NCI-H446 (cell line): ENCODE results near the gene CST6.

Experiments
- DNase-seq, 2 experiments: peaks; one replicate each; lab custom pipeline; 2025; lab: John Stamatoyannopoulos, UW

The CST6 gene

DNA sequence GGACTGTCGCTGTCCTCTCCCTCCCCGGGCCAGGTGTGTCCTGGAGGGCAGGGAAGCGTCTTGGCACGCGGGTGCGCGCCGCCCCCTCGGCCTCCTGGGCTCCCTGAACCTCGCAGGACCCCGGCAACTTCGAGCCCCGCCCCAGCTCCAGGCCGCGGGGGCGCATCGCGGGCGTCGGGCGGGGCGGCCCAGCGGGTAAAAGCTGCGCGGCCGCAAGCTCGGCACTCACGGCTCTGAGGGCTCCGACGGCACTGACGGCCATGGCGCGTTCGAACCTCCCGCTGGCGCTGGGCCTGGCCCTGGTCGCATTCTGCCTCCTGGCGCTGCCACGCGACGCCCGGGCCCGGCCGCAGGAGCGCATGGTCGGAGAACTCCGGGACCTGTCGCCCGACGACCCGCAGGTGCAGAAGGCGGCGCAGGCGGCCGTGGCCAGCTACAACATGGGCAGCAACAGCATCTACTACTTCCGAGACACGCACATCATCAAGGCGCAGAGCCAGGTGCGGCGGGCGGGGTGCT, at the start of gene CST6:
CST6 (plus strand) TSS at position 224 of the 519 bp plus-strand sequence; CDS start at position 261, 37 bp downstream.
- DNase-seq: no peak

DNA sequence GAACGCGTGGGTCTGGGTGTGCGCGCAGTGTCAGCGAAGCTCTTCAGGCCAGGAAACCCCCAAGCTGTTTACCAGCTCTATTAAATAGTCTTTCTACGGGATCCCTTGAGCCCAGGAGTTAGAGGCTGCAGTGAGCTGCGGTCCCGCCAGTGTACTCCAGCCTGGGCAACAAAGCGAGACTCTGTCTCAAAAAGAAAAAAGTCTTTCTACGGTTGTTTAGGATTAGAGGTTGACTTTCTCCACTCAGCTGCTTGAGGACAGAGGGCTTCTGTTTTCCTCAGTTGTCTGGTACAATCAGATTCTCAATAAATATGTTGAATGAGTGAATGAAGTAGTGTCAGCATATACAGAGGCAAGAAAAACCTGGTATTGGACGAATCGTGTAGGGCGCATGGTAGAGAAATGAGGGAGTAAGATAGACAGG, 49.7 kb upstream of the CST6 start:
- no peak for DNase-seq

DNA sequence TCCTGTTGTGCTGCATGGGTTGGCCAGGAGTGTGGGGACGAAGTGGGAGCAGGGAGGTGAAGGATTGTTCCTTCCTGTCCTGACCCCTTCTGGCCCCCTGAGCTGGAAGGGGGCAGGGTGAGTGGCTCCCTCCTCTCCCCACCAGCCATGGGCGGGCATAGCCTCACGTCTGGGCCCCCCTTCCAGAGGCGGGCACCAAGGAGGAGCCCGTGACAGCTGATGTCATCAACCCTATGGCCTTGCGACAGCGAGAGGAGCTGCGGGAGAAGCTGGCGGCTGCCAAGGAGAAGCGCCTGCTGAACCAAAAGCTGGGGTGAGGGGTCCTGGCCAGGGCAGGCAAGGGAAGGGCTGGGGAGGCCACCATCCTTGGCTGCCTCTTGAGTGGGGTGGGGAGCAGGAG, 46.9 kb upstream of the CST6 start:
- DNase-seq: no peak

DNA sequence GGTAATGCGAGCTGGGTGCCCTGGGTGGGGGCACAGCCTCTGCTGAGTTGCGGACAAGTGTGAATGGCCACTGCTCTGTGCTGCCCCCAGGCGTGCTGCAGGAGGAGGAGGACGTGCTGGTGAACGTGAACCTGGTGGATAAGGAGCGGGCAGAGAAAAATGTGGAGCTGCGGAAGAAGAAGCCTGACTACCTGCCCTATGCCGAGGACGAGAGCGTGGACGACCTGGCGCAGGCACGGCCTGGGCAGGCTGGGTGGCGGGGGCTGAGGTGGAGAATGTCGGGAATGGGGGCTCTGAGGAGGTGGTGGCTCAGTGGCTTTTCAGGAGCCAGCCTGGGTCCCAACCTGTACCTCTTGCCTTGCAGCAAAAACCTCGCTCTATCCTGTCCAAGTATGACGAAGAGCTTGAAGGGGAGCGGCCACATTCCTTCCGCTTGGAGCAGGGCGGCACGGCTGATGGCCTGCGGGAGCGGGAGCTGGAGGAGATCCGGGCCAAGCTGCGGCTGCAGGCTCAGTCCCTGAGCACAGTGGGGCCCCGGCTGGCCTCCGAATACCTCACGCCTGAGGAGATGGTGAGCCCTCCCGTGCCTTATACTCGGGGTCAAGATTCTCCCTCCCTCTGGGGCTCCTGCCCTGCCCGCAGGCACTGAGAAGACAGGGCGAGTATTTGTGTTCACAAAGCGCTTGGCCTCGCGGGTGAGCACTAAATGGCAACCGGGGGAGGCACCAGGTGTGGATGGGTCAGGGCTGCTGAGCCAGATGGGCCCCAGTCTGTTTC, 45.6 kb upstream of the CST6 start:
- DNase-seq: no peak

DNA sequence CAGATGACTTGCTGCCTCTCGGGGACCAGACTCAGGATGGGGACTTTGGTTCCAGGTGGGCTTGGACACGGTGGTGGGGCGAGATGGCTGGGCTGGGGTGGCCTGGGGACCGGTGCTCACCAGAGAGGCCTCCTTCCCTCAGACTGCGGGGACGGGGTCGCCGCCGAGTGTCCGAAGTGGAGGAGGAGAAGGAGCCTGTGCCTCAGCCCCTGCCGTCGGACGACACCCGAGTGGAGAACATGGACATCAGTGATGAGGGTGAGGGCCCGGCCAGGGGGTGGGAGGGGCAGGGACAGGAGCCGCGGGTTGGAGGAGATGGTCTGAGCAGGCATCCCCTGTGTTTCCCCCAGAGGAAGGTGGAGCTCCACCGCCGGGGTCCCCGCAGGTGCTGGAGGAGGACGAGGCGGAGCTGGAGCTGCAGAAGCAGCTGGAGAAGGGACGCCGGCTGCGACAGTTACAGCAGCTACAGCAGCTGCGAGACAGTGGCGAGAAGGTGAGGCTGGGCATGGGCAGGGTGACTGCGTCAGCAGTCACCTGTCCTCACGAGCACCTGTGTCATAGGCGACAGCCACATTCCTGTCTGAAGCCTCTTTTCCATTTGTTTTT, 44.4 kb upstream of the CST6 start:
- DNase-seq: no peak

GRCh38 chr11:65968600-65969482, 43.0 kb upstream of the CST6 start:
- no peak for DNase-seq

GRCh38 chr11:65972116-65972515, 39.7 kb upstream of the CST6 start:
- DNase-seq: no peak

DNA sequence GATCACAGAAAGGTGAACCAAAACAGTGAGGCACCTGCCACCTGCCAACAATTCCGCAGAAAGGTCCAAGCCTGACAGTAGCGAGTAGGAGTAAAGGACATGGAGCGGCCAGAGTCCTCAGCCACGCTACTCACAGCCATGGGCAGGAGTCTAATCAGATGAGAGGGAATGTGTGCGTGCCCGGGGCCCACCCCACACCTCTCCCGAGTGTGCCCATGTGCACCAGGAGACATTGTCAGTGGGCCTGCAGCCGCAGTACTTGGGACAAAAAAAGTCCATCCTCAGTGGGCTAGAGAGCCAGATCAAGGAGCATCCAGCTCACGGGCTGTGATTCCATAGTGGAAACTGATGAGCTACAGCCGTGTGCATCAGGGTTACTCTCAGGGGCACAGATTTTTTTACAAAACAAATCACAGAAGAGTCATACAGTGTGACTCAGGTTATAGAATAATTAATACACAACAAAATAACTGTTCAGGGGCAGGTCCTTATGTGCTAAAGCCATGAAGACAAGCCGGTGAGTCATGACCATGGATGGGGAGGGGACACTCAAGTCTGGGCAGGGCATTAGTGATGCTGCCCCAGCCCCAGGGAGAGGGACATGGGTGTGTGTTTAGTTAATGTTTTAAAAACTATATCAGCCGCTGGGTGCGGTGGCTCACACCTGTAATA, 38.2 kb upstream of the CST6 start:
- DNase-seq: no peak

DNA sequence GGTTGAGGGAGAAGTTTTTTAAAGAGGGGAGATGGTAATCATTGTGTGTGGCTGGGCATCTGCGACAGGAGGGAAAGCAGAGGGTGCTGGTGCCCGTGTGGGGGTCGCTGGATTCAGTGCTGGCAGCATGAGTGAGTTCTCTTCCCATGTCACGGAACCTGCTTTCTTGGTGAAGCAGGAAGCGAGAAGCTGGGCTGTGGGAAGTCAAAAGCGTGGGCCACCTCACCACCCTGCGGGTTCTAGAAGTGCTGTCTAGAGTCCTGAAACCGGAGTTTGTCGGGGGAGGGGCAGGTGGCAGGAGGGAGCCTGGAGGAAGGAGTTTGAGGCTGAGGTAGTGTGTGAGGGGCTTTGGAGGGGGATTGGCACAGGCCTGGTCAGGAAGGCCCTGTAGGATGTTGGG, 36.0 kb upstream of the CST6 start:
- DNase-seq: no peak

GRCh38 chr11:65976216-65977176, 35.3 kb upstream of the CST6 start:
- no peak for DNase-seq

GRCh38 chr11:65977621-65978390, 34.0 kb upstream of the CST6 start:
- no peak for DNase-seq

GRCh38 chr11:65978391-65979238, 33.2 kb upstream of the CST6 start:
- DNase-seq: no peak

GRCh38 chr11:65979261-65979759, 32.5 kb upstream of the CST6 start:
- no peak for DNase-seq

DNA sequence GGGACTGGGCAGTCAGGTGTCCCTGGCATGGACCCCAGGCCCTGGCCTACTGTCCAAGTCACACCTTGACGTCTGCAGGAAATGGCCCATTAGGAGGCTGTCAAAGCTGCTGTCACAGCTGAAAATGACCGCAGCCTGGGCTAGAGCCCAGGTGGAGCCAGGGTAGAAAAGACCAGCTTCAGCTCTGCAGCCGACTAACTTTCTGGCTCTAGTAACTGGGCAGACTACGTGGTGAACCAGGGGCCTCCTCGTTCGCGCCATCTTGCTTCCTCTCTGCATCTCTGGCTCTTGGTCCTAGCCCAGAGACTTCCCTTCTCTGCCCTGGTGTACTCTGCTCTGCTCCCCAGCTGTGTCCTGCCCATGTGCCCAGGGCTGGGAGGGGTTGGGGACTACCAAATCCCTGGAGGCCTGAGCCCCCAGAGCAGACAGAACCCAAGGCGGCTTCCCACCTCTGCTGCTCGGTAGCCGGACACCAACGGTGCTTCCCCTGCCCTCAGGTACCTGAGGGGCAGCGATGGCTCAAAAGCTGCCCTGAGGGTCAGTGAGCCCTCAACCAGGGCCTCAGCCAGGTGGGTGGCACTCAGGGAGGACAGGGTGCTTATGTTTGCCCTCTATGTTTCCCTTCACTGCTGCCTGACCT, 30.6 kb upstream of the CST6 start:
- no peak for DNase-seq

DNA sequence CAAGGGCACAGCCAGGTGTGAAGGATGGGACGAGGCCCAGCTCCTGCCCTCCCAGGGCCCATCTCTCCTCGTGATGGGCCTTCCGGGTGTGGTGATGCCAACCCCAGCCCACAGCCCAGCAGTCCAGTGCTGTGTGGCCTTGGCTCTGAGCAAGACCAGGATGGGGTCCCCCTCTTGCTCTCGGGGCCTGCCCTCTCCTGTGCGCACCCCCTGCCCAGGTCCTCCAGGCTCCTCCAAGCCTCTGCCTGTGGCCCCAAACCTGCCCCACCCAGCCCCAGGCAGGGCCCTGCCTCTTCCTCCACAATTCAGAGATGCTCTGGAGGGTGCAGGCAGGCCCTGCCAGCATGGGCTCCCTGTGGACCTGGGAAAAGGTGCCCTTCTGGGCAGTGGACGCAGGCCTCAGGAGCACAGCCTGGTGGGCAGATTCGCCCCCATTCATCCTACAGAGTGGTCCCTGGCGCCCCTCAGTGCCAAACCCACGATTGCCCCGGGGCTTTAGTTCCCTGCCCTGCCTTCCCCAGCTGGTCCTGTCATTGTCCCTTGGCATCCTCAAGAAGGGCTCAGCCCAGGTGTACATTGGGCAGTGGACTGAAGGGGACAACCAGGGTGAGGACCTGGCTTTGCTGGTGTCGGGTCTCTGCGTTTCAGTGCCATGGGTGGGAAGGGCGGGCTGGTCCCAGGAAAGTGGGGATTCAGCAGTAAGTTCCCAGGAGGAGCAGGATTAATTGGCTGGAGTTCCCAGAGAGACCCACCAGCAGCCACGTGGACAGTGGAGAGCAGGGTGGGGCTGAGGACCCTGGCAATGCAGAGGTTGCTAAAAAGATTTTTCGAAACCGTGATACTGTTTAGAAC, 29.6 kb upstream of the CST6 start:
- no peak for DNase-seq

GRCh38 chr11:65982824-65983588, 28.8 kb upstream of the CST6 start:
- no peak for DNase-seq

GRCh38 chr11:65983589-65983987, 28.2 kb upstream of the CST6 start:
- no peak for DNase-seq
